GM10248 (cell line): Measurements from ENCODE around the gene ERN1.

Experiments used
- CTCF ChIA-PET: fragments of 300-600 bp; sonication (Branson Sonifier 250); formaldehyde crosslinking; extraction: SDS; loops from one replicate; lab custom pipeline; 2021; ENCODE audit warnings: antibody characterized with exemption; lab: Yijun Ruan, JAX
- POLR2A ChIA-PET: fragments of 350-650 bp; sonication (Branson Sonifier 250); formaldehyde crosslinking; extraction: SDS; loops from one replicate; lab custom pipeline; 2020; ENCODE audit warnings: antibody characterized with exemption; lab: Yijun Ruan, JAX
- DNase-seq: peaks from one replicate; pipeline ENCODE4 v3.0.0; 2012; ENCODE audit errors: extremely low spot score
- TF ChIP-seq, protein P1 (sequence below): IDR thresholded peaks from 2 replicates; pipeline ENCODE4 v1.5.1; 2012; ENCODE audit warnings: mild to moderate bottlenecking, low read depth; ENCODE audit errors: extremely low read depth, missing control alignments, control extremely low read depth

ERN1 gene

DNA sequence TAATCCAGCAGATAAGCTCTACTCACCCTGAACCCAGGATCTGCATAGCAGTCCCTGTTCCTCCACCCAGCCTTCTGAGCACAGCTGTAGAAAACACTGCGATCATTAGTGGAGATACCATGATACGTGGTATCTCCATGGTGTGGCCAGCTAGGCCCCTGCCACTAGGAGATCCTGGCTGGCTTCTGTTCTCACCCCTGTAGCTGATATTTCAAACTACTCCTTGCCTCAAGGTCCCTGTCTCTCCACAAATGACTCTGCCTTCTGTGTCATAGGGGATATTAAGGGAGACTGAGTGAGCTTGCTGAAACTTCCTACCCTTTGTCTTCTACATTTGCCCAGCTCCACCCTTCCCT lies 44.3 kb downstream of the ERN1 start:
- TF ChIP-seq, protein P1, sequence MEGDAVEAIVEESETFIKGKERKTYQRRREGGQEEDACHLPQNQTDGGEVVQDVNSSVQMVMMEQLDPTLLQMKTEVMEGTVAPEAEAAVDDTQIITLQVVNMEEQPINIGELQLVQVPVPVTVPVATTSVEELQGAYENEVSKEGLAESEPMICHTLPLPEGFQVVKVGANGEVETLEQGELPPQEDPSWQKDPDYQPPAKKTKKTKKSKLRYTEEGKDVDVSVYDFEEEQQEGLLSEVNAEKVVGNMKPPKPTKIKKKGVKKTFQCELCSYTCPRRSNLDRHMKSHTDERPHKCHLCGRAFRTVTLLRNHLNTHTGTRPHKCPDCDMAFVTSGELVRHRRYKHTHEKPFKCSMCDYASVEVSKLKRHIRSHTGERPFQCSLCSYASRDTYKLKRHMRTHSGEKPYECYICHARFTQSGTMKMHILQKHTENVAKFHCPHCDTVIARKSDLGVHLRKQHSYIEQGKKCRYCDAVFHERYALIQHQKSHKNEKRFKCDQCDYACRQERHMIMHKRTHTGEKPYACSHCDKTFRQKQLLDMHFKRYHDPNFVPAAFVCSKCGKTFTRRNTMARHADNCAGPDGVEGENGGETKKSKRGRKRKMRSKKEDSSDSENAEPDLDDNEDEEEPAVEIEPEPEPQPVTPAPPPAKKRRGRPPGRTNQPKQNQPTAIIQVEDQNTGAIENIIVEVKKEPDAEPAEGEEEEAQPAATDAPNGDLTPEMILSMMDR, result no peak
- ChIA-PET CTCF (interaction anchor here (0.9 to 1.5 kb wide), 5 partner anchors 12 to 48 kb away, joined by 3 to 5 read pairs (median 4); no protein-coding TSS in a partner anchor), POLR2A (no interaction called here)
- no peak for DNase-seq

DNA sequence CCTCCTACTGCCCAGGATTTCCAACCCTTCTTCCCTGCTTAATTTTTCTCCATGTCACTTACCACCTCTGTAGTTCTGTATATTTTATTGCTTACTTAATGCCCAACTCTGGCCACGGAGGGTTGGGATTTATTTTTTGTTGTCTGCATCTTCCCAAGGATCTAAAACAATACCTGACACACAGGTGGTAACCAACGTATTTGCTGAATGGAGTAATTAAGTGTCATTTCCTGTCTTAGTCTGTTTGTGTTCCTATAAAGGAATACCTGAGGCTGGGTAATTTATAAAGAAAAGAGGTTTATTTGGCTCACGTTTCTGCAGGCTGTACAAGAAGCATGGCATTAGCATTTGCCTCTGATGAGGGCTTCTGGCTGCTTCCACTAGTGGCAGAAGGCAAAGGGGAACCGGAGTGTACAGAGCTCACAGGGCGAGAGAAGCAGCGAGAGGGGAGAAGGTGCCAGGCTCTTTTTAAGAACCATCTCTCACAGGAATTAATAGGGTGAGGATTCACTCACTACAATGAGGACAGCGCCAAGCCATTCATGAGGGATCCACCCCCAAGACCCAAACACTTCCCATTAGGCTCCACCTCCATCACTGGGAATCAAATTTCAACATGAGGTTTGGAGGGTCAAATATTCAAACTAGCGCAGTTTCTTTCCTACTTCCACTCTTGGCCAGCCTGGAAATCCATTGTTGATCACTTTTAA lies 44.8 kb downstream of the ERN1 start:
- no peak for DNase-seq
- POLR2A ChIA-PET, result no interaction called here
- CTCF ChIA-PET, result interaction anchor here (0.8 to 1.7 kb wide), 9 partner anchors 8 to 49 kb away, joined by 3 to 6 read pairs (median 4); no protein-coding TSS in a partner anchor
- TF ChIP-seq, protein P1, result no peak

- ChIA-PET CTCF (interaction anchor here (0.8 to 1.7 kb wide), 8 partner anchors 9 to 29 kb away, joined by 3 to 6 read pairs (median 3); no protein-coding TSS in a partner anchor), POLR2A (no interaction called here)
- TF ChIP-seq, protein P1, result no peak
- no peak for DNase-seq
Measured at GRCh38 chr17:64084086-64084939, 45.6 kb downstream of the ERN1 start.

- TF ChIP-seq, protein P1, result no peak
- ChIA-PET POLR2A (no interaction called here), CTCF (interaction anchor here (0.7 to 1.7 kb wide), 8 partner anchors 9 to 30 kb away, joined by 3 to 6 read pairs (median 3); no protein-coding TSS in a partner anchor)
- DNase-seq, result no peak
Measured at GRCh38 chr17:64083563-64084085, 46.3 kb downstream of the ERN1 start.

- ChIA-PET POLR2A (no interaction called here), CTCF (interaction anchor here (0.7 to 1.5 kb wide), 6 partner anchors 9 to 30 kb away, joined by 3 to 4 read pairs (median 3); no protein-coding TSS in a partner anchor)
- DNase-seq, result no peak
- TF ChIP-seq, protein P1, result no peak
Measured at GRCh38 chr17:64083093-64083492, 46.9 kb downstream of the ERN1 start.
